HepG2 (cell line): ENCODE data around the gene UNC13D. TPM values are rescaled to one million over a fixed set of nuclear protein-coding genes. Genes with fewer than 3 reads are reported as not detected.

Experiments used
- ARNT2 ChIP-seq: sonication (generic); formaldehyde crosslinking; IDR thresholded peaks from 2 replicates; pipeline ENCODE4 v1.8.0; 2022; ENCODE audit warnings: mild to moderate bottlenecking, low read depth, missing genetic modification reagents, moderate library complexity
- ATF7 ChIP-seq, 2 experiments: fragments of 450-650 bp in 1 of 2; sonication (generic) in 1 of 2; formaldehyde crosslinking in 1 of 2; IDR thresholded peaks; 2 replicates each; pipeline versions ENCODE4 v1.4.0 to v1.6.1; 2016 to 2020; ENCODE audit warnings: antibody characterized with exemption in 1 of 2, mild to moderate bottlenecking in 1 of 2, missing genetic modification reagents in 1 of 2
- CHD2 ChIP-seq: IDR thresholded peaks from 2 replicates; pipeline ENCODE4 v1.6.1; 2011; ENCODE audit warnings: low read depth, low read length, improper control_type of control experiment
- FLYWCH1 ChIP-seq: sonication (generic); formaldehyde crosslinking; IDR thresholded peaks from 2 replicates; pipeline ENCODE4 v1.8.1; 2023; ENCODE audit warnings: mild to moderate bottlenecking, missing genetic modification reagents
- HOXA9 ChIP-seq: sonication (generic); formaldehyde crosslinking; IDR thresholded peaks from 2 replicates; pipeline ENCODE4 v1.8.1; 2022; ENCODE audit warnings: missing genetic modification reagents, mild to moderate bottlenecking, moderate library complexity, borderline replicate concordance
- IRX3 ChIP-seq: sonication (generic); formaldehyde crosslinking; IDR thresholded peaks from 2 replicates; pipeline ENCODE4 v1.8.1; 2023; ENCODE audit warnings: mild to moderate bottlenecking, low read depth, missing genetic modification reagents, borderline replicate concordance
- MAX ChIP-seq: IDR thresholded peaks from 2 replicates; pipeline ENCODE4 v1.6.1; 2012; ENCODE audit warnings: inconsistent platforms
- MTA3 ChIP-seq: sonication (generic); formaldehyde crosslinking; IDR thresholded peaks from 2 replicates; pipeline ENCODE4 v1.4.0; 2020; ENCODE audit warnings: missing genetic modification reagents
- PAWR ChIP-seq: sonication (generic); formaldehyde crosslinking; IDR thresholded peaks from 2 replicates; pipeline ENCODE4 v1.4.0; 2020; ENCODE audit warnings: missing genetic modification reagents, mild to moderate bottlenecking, borderline replicate concordance
- RFX3 ChIP-seq: IDR thresholded peaks from 2 replicates; pipeline ENCODE4 v1.6.1; 2016; ENCODE audit warnings: missing biosample characterization, missing genetic modification reagents
- SAFB2 ChIP-seq: sonication (generic); formaldehyde crosslinking; IDR thresholded peaks from 2 replicates; pipeline ENCODE4 v1.5.1; 2020; ENCODE audit warnings: missing genetic modification reagents, low read depth, mild to moderate bottlenecking, borderline replicate concordance
- SMYD3 ChIP-seq: sonication (generic); formaldehyde crosslinking; IDR thresholded peaks from 2 replicates; pipeline ENCODE4 v1.8.1; 2023; ENCODE audit warnings: mild to moderate bottlenecking, missing genetic modification reagents
- SSRP1 ChIP-seq: IDR thresholded peaks from 2 replicates; pipeline ENCODE4 v1.6.1; 2016; ENCODE audit warnings: control low read depth
- STAT6 ChIP-seq: sonication (generic); formaldehyde crosslinking; IDR thresholded peaks from 2 replicates; pipeline ENCODE4 v1.4.0; 2020; ENCODE audit warnings: missing genetic modification reagents, mild to moderate bottlenecking, borderline replicate concordance
- TEAD2 ChIP-seq: sonication (generic); formaldehyde crosslinking; IDR thresholded peaks from 2 replicates; pipeline ENCODE4 v1.9.0; 2021; ENCODE audit warnings: missing genetic modification reagents
- TFDP1 ChIP-seq: IDR thresholded peaks from 2 replicates; pipeline ENCODE4 v1.6.1; 2016; ENCODE audit warnings: missing compliant biosample characterization, missing genetic modification reagents, borderline replicate concordance
- ZBTB38 ChIP-seq: sonication (generic); formaldehyde crosslinking; IDR thresholded peaks from 2 replicates; pipeline ENCODE4 v1.5.1; 2020; ENCODE audit warnings: mild to moderate bottlenecking, missing genetic modification reagents
- ZKSCAN5 ChIP-seq: sonication (generic); formaldehyde crosslinking; IDR thresholded peaks from 2 replicates; pipeline ENCODE4 v1.5.1; 2020; ENCODE audit warnings: mild to moderate bottlenecking, missing genetic modification reagents
- ZKSCAN8 ChIP-seq: IDR thresholded peaks from 2 replicates; pipeline ENCODE4 v1.6.1; 2016; ENCODE audit warnings: borderline replicate concordance, missing genetic modification reagents, missing compliant biosample characterization
- ZNF160 ChIP-seq: sonication (generic); formaldehyde crosslinking; IDR thresholded peaks from 2 replicates; pipeline ENCODE4 v1.8.0; 2022; ENCODE audit warnings: mild to moderate bottlenecking, inconsistent platforms, missing genetic modification reagents
- ZNF205 ChIP-seq: IDR thresholded peaks from 2 replicates; pipeline ENCODE4 v1.6.1; 2018; ENCODE audit warnings: missing biosample characterization, missing genetic modification reagents
- ZNF607 ChIP-seq: sonication (generic); formaldehyde crosslinking; IDR thresholded peaks from 2 replicates; pipeline ENCODE4 v1.5.1; 2020; ENCODE audit warnings: missing genetic modification reagents, mild to moderate bottlenecking, borderline replicate concordance
- ZSCAN9 ChIP-seq: IDR thresholded peaks from 2 replicates; pipeline ENCODE4 v1.6.1; 2016; ENCODE audit warnings: borderline replicate concordance
- polyA plus RNA-seq, 8 experiments: library from polyadenylated mRNA; depleted of rRNA in 3 of 8; stranded (reverse) in 7 of 8; unstranded in 1 of 8; fragments of >200 nt; fragmentation: Illumina TruSeq in 4 of 8; extraction: Trizol in 4 of 8; gene quantifications; 2 replicates each; pipeline versions ENCODE4 v1.2.1 to v1.2.3, GENCODE V29; 2011 to 2016; ENCODE audit warnings: low read depth in 4 of 8, missing spikeins in 1 of 8, mixed read lengths in 1 of 8; ENCODE audit not compliant: insufficient read depth in 1 of 8
- total RNA-seq, 5 experiments: library from RNA; depleted of rRNA; stranded (reverse); fragments of >200 nt; fragmentation: Illumina TruSeq; extraction: Trizol; gene quantifications; 2 replicates each; pipeline ENCODE4 v1.2.3, GENCODE V29; 2016; ENCODE audit warnings: low read depth in 1 of 5

UNC13D gene
- total and polyA plus RNA-seq, 2 of the 13 experiments (the other 11 are each of a cell fraction or from before 2014, with no cell fraction given), result 29.7 to 42.7 TPM

GRCh38 chr17:75779250-75779986 is 64.8 kb downstream of the UNC13D start (continued):
- TF ChIP-seq FLYWCH1 (CRISPR knock-in tag) (no peak), HOXA9 (CRISPR knock-in tag) (peak; percentile 90), RFX3 (CRISPR knock-in tag) (no peak), ZNF607 (peak; percentile 93; the same call in 1 of the 2 replicates), TEAD2 (0 out of 2 replicates have a peak, but pooled peaks have one; percentile 77), SSRP1 (CRISPR knock-in tag) (peak; percentile 99), ZNF160 (CRISPR knock-in tag) (peak; percentile 83), STAT6 (CRISPR knock-in tag) (no peak), PAWR (CRISPR knock-in tag) (peak; percentile 21; the same call in 1 of the 2 replicates), SMYD3 (CRISPR knock-in tag) (no peak), ZNF205 (CRISPR knock-in tag) (peak; percentile 79; the same call in 1 of the 2 replicates), SAFB2 (CRISPR knock-in tag) (no peak), IRX3 (CRISPR knock-in tag) (no peak; the same call in 1 of the 2 replicates), CHD2 (peak; percentile 45; the same call in 1 of the 2 replicates), ZKSCAN8 (CRISPR knock-in tag) (peak; percentile 63; the same call in 1 of the 2 replicates), ATF7 (IDR thresholded peaks at IDR 0.05) (no peak), ATF7 (CRISPR knock-in tag; IDR thresholded peaks at IDR 0.05) (no peak; the same call in 1 of the 2 replicates), ZSCAN9 (CRISPR knock-in tag) (peak; percentile 92), TFDP1 (peak; percentile 29; the same call in 1 of the 2 replicates), ZBTB38 (CRISPR knock-in tag) (peak; percentile 92), MAX (peak; percentile 81), MTA3 (no peak), ZKSCAN5 (no peak), ARNT2 (CRISPR knock-in tag) (peak; percentile 97)
